Panc1 (cell line): ENCODE data around the gene FZD2. TPM values are rescaled to one million over a fixed set of nuclear protein-coding genes. Genes with fewer than 3 reads are reported as not detected.

ENCODE experiments used
- ATAC-seq: fragments of 200-7000 bp; cut with Tn5 transposase; 2 replicates; pipeline ENCODE4 v1.9.1; 2020; ENCODE audit warnings: mild to moderate bottlenecking, moderate library complexity
- BruUV-seq: library from RNA; stranded (reverse); fragments of 400-500 nt; replicated peaks from 2 replicates; lab custom pipeline; 2021; lab: Mats Ljungman, UMichigan
- CTCF ChIA-PET: fragments of 300-600 bp; sonication (Branson Sonifier 250); formaldehyde crosslinking; loops from one replicate; lab custom pipeline; 2022; ENCODE audit warnings: antibody characterized with exemption; lab: Charles Lee
- POLR2A ChIA-PET: fragments of 300-600 bp; sonication (Branson Sonifier 250); formaldehyde crosslinking; loops from one replicate; lab custom pipeline; 2022; ENCODE audit warnings: antibody characterized with exemption; lab: Charles Lee
- DNase-seq: peaks from one replicate; pipeline ENCODE4 v3.0.0-alpha.2; 2010; ENCODE audit warnings: low read depth, low spot score
- H3K27ac ChIP-seq: 2 replicates; pipeline ENCODE4 v1.5.1; 2011; ENCODE audit warnings: mild to moderate bottlenecking, low read length, inconsistent platforms
- H3K27me3 ChIP-seq: fragments of 200-500 bp; sonication (Bioruptor generic); 2 replicates; pipeline ENCODE4 v1.6.0; 2014; ENCODE audit warnings: low read length, inconsistent platforms; ENCODE audit not compliant: control insufficient read depth, insufficient read depth
- H3K36me3 ChIP-seq: fragments of 200-500 bp; sonication (Bioruptor generic); 2 replicates; pipeline ENCODE4 v1.5.1; 2014; ENCODE audit warnings: inconsistent platforms, mild to moderate bottlenecking, low read length, moderate library complexity; ENCODE audit not compliant: control insufficient read depth, insufficient read depth
- H3K4me1 ChIP-seq: 2 replicates; pipeline ENCODE4 v1.5.1; 2011; ENCODE audit warnings: inconsistent platforms, mild to moderate bottlenecking, low read length, moderate library complexity; ENCODE audit not compliant: control insufficient read depth, insufficient read depth
- H3K4me3 ChIP-seq, 2 experiments: 2 replicates each; pipeline ENCODE4 v1.5.1; 2011 to 2012; ENCODE audit warnings: low read depth in 2 of 2, low read length in 2 of 2, mild to moderate bottlenecking in 2 of 2, inconsistent platforms in 1 of 2, moderate library complexity in 1 of 2
- H3K9me3 ChIP-seq: fragments of 200-500 bp; sonication (Bioruptor generic); 2 replicates; pipeline ENCODE4 v1.5.1; 2014; ENCODE audit warnings: low read depth, mild to moderate bottlenecking, inconsistent platforms, low read length, moderate library complexity; ENCODE audit not compliant: control insufficient read depth, insufficient read depth
- CTCF ChIP-seq: fragments of 450-650 bp; IDR thresholded peaks from 2 replicates; pipeline ENCODE4 v1.5.1; 2017; ENCODE audit warnings: mild to moderate bottlenecking
- POLR2AphosphoS5 ChIP-seq: IDR thresholded peaks from 2 replicates; pipeline ENCODE4 v1.6.1; 2012; ENCODE audit warnings: mild to moderate bottlenecking, low read depth, low read length, moderate library complexity
- REST ChIP-seq, 2 experiments: IDR thresholded peaks; 2 replicates each; pipeline ENCODE4 v1.6.1; 2011 to 2012; ENCODE audit warnings: low read depth in 2 of 2, control low read depth in 1 of 2, low read length in 1 of 2, mild to moderate bottlenecking in 1 of 2, moderate library complexity in 1 of 2; ENCODE audit not compliant: insufficient read depth in 1 of 2
- SIN3A ChIP-seq: IDR thresholded peaks from 2 replicates; pipeline ENCODE4 v1.6.1; 2012; ENCODE audit warnings: low read depth, mild to moderate bottlenecking, low read length, moderate library complexity, borderline replicate concordance; ENCODE audit not compliant: insufficient read depth
- TCF7L2 ChIP-seq: IDR thresholded peaks from 2 replicates; pipeline ENCODE4 v1.6.1; 2011; ENCODE audit warnings: mild to moderate bottlenecking, low read depth, low read length, inconsistent platforms
- in situ Hi-C: cut with HindIII; loops from 2 replicates; pipeline ENCODE4 v1.10.0; 2016; ENCODE audit warnings: low sequenced_read_pairs, low pct_unique_long_range_greater_than_20kb
- intact Hi-C: fragments of 100-400 bp; cut with micrococcal nuclease; formaldehyde crosslinking; loops from one replicate; pipeline ENCODE4 v1.10.0; 2022; ENCODE audit not compliant: unreplicated experiment
- total RNA-seq: library from RNA; stranded (reverse); gene quantifications from one replicate; pipeline ENCODE4 v1.2.1, GENCODE V29; 2021; ENCODE audit not compliant: unreplicated experiment

FZD2 gene
- total RNA-seq, 1 experiment from 2014 or later, result 35.4 TPM

GRCh38 chr17:44591206-44591605 lies 33.9 kb downstream of the FZD2 start:
- BruUV-seq, result no TSS peak
- H3K9me3 ChIP-seq, result no peaks in the 10 kb centered on the region
- no peak for ATAC-seq
- DNase-seq, result no peak
- intact Hi-C loops, result no loop called here
- CTCF ChIA-PET, result interaction anchor here (0.6 kb wide), 1 partner anchor 164 kb away, joined by 6 read pairs; no protein-coding TSS in a partner anchor
- H3K4me3 ChIP-seq, result no peak overlapping the region
- in situ Hi-C loops, result no loop called here
- TF ChIP-seq REST (IDR thresholded peaks at IDR 0.05; ENCODE audit: insufficient read depth in 1 of 2, low read depth in 2 of 2, low read length in 1 of 2), result no peak
- no peak for TF ChIP-seq SIN3A
- TF ChIP-seq CTCF, result no peak
- TF ChIP-seq TCF7L2, result no peak
- TF ChIP-seq POLR2AphosphoS5, result no peak
- no peaks in the 10 kb centered on the region for H3K36me3 ChIP-seq
- H3K27ac ChIP-seq, result no peak overlapping the region
- no peaks in the 10 kb centered on the region for H3K27me3 ChIP-seq
- POLR2A ChIA-PET, result no interaction called here
- H3K4me1 ChIP-seq, result peaks cover 17% of the 10 kb centered on the region

- Histone ChIP-seq H3K27me3 (no peaks in the 10 kb centered on the region), H3K4me1 (peaks cover 1% of the 10 kb centered on the region; the same call in 1 of the 2 replicates), H3K9me3 (no peaks in the 10 kb centered on the region), H3K27ac (no peak overlapping the region), H3K36me3 (no peaks in the 10 kb centered on the region), H3K4me3 (no peak overlapping the region)
- CTCF ChIA-PET, result no interaction called here
- in situ Hi-C loops, result no loop called here
- BruUV-seq, result no TSS peak
- no peak for TF ChIP-seq TCF7L2
- no peak for TF ChIP-seq SIN3A
- TF ChIP-seq POLR2AphosphoS5, result no peak
- no peak for TF ChIP-seq CTCF
- TF ChIP-seq REST (IDR thresholded peaks at IDR 0.05; ENCODE audit: insufficient read depth in 1 of 2, low read depth in 2 of 2, low read length in 1 of 2), result no peak
- POLR2A ChIA-PET, result no interaction called here
- ATAC-seq (no peak), DNase-seq (no peak)
- intact Hi-C loops, result no loop called here
These were observed 35.9 kb downstream of the FZD2 start for GRCh38 chr17:44593156-44593555.
